ENCODE data around the gene NUDT1. TPM values are rescaled to one million over a fixed set of nuclear protein-coding genes. Genes with fewer than 3 reads are reported as not detected.

NUDT1 gene
- total RNA-seq, 1 experiment from 2014 or later: 27.2 TPM

DNA sequence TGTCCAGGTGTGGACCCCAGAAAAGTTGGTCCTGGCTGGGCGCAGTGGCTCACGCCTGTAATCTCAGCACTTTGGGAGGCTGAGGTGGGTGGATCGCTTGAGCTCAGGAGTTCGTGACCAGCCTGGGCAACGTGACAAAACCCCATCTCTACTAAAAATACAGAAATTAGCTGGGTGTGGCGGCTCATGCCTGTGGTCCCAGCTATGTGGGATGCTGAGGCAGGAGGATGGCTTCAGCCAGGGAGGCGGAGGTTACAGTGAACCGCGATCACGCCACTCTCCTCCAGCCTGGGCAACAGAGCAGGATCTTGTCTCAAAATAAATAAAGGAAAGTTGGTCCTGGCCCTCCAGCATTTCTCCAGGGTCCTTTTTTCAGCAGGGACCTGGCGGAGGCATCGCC is 1.4 kb downstream of the NUDT1 start:
- intact Hi-C loops (cut with micrococcal nuclease): no loop called here
- Mint-ChIP-seq H3K27me3 (ENCODE audit: insufficient read depth, unreplicated experiment) (no peaks in the 10 kb centered on the region), H3K4me1 (ENCODE audit: insufficient read depth, unreplicated experiment) (no peaks in the 10 kb centered on the region), H3K36me3 (ENCODE audit: insufficient read depth, unreplicated experiment) (peaks cover 14% of the 10 kb centered on the region), H3K9me3 (ENCODE audit: unreplicated experiment) (no peaks in the 10 kb centered on the region), H3K4me3 (ENCODE audit: unreplicated experiment) (no peak overlapping the region), H3K27ac (ENCODE audit: low read depth, unreplicated experiment) (no peak overlapping the region)
- CTCF ChIA-PET: interaction anchor here (0.6 kb wide), 1 partner anchor 202 kb away, joined by 3 read pairs; no protein-coding TSS in a partner anchor
- BruUV-seq (replicated peaks): no TSS peak
- no peak for DNase-seq (ENCODE audit: unreplicated experiment)
- TF ChIP-seq, protein P1, sequence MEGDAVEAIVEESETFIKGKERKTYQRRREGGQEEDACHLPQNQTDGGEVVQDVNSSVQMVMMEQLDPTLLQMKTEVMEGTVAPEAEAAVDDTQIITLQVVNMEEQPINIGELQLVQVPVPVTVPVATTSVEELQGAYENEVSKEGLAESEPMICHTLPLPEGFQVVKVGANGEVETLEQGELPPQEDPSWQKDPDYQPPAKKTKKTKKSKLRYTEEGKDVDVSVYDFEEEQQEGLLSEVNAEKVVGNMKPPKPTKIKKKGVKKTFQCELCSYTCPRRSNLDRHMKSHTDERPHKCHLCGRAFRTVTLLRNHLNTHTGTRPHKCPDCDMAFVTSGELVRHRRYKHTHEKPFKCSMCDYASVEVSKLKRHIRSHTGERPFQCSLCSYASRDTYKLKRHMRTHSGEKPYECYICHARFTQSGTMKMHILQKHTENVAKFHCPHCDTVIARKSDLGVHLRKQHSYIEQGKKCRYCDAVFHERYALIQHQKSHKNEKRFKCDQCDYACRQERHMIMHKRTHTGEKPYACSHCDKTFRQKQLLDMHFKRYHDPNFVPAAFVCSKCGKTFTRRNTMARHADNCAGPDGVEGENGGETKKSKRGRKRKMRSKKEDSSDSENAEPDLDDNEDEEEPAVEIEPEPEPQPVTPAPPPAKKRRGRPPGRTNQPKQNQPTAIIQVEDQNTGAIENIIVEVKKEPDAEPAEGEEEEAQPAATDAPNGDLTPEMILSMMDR (IDR thresholded peaks at IDR 0.05; ENCODE audit: unreplicated experiment): no peak
- POLR2A ChIA-PET: no interaction called here

DNA sequence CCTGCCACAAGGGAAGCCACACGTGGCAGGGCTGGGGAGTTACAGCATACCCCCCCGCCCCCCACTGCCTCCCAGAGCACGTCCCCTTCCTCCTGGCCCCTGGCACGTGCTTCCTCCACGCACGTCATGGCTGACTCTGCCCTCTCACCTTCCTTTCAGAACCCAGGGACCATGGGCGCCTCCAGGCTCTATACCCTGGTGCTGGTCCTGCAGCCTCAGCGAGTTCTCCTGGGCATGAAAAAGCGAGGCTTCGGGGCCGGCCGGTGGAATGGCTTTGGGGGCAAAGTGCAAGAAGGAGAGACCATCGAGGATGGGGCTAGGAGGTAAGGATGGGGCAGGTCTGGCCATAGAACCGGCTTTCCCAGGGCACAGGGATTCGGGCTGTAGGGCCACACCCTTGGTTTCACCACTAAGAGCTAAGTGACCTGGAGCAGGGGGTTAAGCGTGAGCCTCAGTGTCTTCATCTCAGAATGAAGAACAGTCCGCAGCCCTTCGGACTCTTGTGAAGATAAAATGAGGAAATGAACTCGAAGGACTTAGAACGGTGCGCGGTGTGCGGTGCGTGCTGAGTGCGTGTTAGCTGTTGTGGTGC is 2.5 kb downstream of the NUDT1 start:
- peaks cover 7% of the 10 kb centered on the region for H3K4me1 Mint-ChIP-seq (ENCODE audit: insufficient read depth, unreplicated experiment)
- TF ChIP-seq, protein P1 (IDR thresholded peaks at IDR 0.05; ENCODE audit: unreplicated experiment): no peak
- H3K27ac Mint-ChIP-seq (ENCODE audit: low read depth, unreplicated experiment): no peak overlapping the region
- H3K36me3 Mint-ChIP-seq (ENCODE audit: insufficient read depth, unreplicated experiment): peaks cover 12% of the 10 kb centered on the region
- POLR2A ChIA-PET: interaction anchor here (1.1 kb wide), 1 partner anchor 110 kb away, joined by 3 read pairs; the partner anchor contains the start of gene EIF3B
- CTCF ChIA-PET: interaction anchor here (2.4 kb wide), 1 partner anchor 103 kb away, joined by 8 read pairs; no protein-coding TSS in a partner anchor
- intact Hi-C loops (cut with micrococcal nuclease): no loop called here
- H3K4me3 Mint-ChIP-seq (ENCODE audit: unreplicated experiment): no peak overlapping the region
- DNase-seq (ENCODE audit: unreplicated experiment): no peak
- H3K27me3 Mint-ChIP-seq (ENCODE audit: insufficient read depth, unreplicated experiment): no peaks in the 10 kb centered on the region
- H3K9me3 Mint-ChIP-seq (ENCODE audit: unreplicated experiment): no peaks in the 10 kb centered on the region
- no TSS peak for BruUV-seq (replicated peaks)

DNA sequence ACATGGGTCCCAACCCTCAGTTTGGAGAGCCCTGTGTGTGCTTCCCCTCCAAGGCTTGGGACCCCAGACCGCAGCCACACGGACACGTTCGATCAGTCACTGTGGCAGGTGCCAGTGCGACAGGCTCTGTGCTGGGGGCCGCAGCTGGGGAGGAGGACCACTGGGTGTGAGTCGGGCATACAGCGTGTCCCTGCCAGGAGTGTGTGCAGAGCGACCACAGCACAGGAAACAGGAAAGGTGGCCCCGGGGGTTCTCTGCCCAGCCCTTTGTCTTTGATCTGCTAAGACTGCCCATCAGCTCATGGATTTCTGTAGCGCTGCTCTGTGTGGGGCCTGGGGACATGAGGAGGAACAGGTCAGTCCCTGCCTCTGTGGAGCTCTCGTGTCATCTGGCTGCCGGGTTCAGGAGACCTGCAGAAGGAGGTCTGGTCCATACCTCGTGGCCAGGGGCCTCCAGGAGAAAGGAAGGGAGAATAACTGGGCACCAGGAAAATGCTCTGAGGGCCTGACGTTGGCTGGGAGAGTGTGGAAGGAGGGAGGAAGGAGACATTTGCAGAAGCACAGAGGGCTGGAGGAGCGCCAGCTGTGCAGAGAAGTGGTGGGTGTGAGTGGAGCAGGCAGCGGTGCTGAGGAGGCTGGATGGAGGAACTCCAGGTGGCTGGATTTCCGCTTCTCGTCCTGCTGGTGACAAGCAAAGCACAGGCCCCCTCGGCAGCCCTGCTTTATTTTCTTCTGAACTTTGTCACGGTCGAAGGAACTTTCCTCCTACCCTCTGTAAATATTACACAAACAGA is 4.1 kb downstream of the NUDT1 start:
- TF ChIP-seq, protein P1 (IDR thresholded peaks at IDR 0.05; ENCODE audit: unreplicated experiment): no peak
- no peak overlapping the region for H3K4me3 Mint-ChIP-seq (ENCODE audit: unreplicated experiment)
- intact Hi-C loops (cut with micrococcal nuclease): no loop called here
- peaks cover 7% of the 10 kb centered on the region for H3K36me3 Mint-ChIP-seq (ENCODE audit: insufficient read depth, unreplicated experiment)
- peaks cover 7% of the 10 kb centered on the region for H3K4me1 Mint-ChIP-seq (ENCODE audit: insufficient read depth, unreplicated experiment)
- POLR2A ChIA-PET: no interaction called here
- H3K27me3 Mint-ChIP-seq (ENCODE audit: insufficient read depth, unreplicated experiment): no peaks in the 10 kb centered on the region
- no peak for DNase-seq (ENCODE audit: unreplicated experiment)
- no TSS peak for BruUV-seq (replicated peaks)
- peak overlapping the region; percentile 41 for H3K27ac Mint-ChIP-seq (ENCODE audit: low read depth, unreplicated experiment)
- no peaks in the 10 kb centered on the region for H3K9me3 Mint-ChIP-seq (ENCODE audit: unreplicated experiment)
- CTCF ChIA-PET: interaction anchor here (2.4 kb wide), 1 partner anchor 102 kb away, joined by 8 read pairs; no protein-coding TSS in a partner anchor

Data from MCF 10A (cell line).